Right lobe of liver (tissue), 4 donors: ENCODE data around the gene HOXB8.

Experiments used
- CTCF ChIP-seq, 4 donors: fragments of 200-600 bp in 3 of 4; fragments of 450-650 bp in 1 of 4; IDR thresholded peaks; one replicate each; pipeline versions ENCODE4 v1.5.1 to v1.8.0; 2016 to 2022; ENCODE audit warnings: antibody characterized with exemption in 4 of 4, mild to moderate bottlenecking in 2 of 4
- POLR2A ChIP-seq: fragments of 450-650 bp; IDR thresholded peaks from one replicate; pipeline ENCODE4 v1.6.1; 2017; ENCODE audit warnings: antibody characterized with exemption, mild to moderate bottlenecking
- donor health status: DM: no; HTN: no; CAD: no.
- donor health status: DM: no; HTN: no; CAD: no.
- donor health status: DM: no; HTN: yes; CAD: no.

GRCh38 chr17:48596000-48596734, 18.9 kb downstream of the HOXB8 start:
- TF ChIP-seq CTCF (IDR thresholded peaks at IDR 0.05) (no peak), POLR2A (no peak)
